ENCODE measurements around the gene ARHGAP24. TPM values are rescaled to one million over a fixed set of nuclear protein-coding genes. Genes with fewer than 3 reads are reported as not detected.

Gene ARHGAP24
- total RNA-seq, 4 donors from 2014 or later: 41.6 to 71.2 (median 62.0) TPM

- Histone ChIP-seq H3K27ac (no peak overlapping the region), H3K4me3 (no peak overlapping the region), H3K27me3 (no peaks in the 10 kb centered on the region), H3K4me1 (peaks cover 0 to 13% (median 0%) of the 10 kb centered on the region in 4 donors), H3K9me3 (no peaks in the 10 kb centered on the region), H3K36me3 (no peaks in the 10 kb centered on the region)
- 92 to 93% methylated on average over 5 of the region's 5 CpGs for WGBS, 2 donors
- TF ChIP-seq POLR2A (IDR thresholded peaks at IDR 0.05) (no peak), EP300 (IDR thresholded peaks at IDR 0.05) (no peak)
- TF ChIP-seq, protein P1, sequence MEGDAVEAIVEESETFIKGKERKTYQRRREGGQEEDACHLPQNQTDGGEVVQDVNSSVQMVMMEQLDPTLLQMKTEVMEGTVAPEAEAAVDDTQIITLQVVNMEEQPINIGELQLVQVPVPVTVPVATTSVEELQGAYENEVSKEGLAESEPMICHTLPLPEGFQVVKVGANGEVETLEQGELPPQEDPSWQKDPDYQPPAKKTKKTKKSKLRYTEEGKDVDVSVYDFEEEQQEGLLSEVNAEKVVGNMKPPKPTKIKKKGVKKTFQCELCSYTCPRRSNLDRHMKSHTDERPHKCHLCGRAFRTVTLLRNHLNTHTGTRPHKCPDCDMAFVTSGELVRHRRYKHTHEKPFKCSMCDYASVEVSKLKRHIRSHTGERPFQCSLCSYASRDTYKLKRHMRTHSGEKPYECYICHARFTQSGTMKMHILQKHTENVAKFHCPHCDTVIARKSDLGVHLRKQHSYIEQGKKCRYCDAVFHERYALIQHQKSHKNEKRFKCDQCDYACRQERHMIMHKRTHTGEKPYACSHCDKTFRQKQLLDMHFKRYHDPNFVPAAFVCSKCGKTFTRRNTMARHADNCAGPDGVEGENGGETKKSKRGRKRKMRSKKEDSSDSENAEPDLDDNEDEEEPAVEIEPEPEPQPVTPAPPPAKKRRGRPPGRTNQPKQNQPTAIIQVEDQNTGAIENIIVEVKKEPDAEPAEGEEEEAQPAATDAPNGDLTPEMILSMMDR (IDR thresholded peaks at IDR 0.05): no peak
- DNase-seq (ENCODE audit: low spot score in 2 of 2): no peak
Observed at GRCh38 chr4:85520765-85521749, 46.1 kb downstream of the ARHGAP24 start.

GRCh38 chr4:85522277-85522676 lies 47.3 kb downstream of the ARHGAP24 start:
- H3K4me3 ChIP-seq: no peak overlapping the region
- H3K9me3 ChIP-seq: no peaks in the 10 kb centered on the region
- DNase-seq (ENCODE audit: low spot score in 2 of 2): no peak
- no peaks in the 10 kb centered on the region for H3K36me3 ChIP-seq
- no peaks in the 10 kb centered on the region for H3K27me3 ChIP-seq
- no peak overlapping the region for H3K27ac ChIP-seq
- TF ChIP-seq, protein P1 (IDR thresholded peaks at IDR 0.05): no peak
- TF ChIP-seq POLR2A (IDR thresholded peaks at IDR 0.05): no peak
- TF ChIP-seq EP300 (IDR thresholded peaks at IDR 0.05): no peak
- peaks cover 0 to 7% (median 0%) of the 10 kb centered on the region in 4 donors for H3K4me1 ChIP-seq

DNA sequence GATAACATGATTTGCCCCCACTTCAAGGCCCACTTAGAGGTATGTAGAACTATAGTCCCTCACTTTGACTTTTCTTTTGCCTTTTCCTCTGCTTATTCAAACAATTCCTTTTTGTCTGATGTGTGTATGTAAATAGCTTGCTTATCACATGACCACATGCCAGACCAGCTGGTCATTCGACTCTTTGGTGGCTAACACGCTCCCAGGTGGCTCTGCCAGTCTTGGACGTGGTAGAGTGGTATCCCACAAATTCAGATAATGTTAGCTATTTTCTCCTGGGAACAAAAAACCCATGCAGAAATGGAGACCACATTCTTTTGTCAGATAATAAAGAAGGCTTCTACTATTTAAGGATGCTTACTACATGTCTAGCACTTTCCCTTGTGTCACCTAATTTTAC lies 47.9 kb downstream of the ARHGAP24 start:
- no peaks in the 10 kb centered on the region for H3K36me3 ChIP-seq
- TF ChIP-seq POLR2A (IDR thresholded peaks at IDR 0.05): no peak
- TF ChIP-seq, protein P1 (IDR thresholded peaks at IDR 0.05): no peak
- no peak for TF ChIP-seq EP300 (IDR thresholded peaks at IDR 0.05)
- H3K27me3 ChIP-seq: no peaks in the 10 kb centered on the region
- H3K4me3 ChIP-seq: no peak overlapping the region
- WGBS, 2 donors: 65% methylated on average over 3 of the region's 3 CpGs
- H3K27ac ChIP-seq: no peak overlapping the region
- peaks cover 0 to 7% (median 0%) of the 10 kb centered on the region in 4 donors for H3K4me1 ChIP-seq
- DNase-seq (ENCODE audit: low spot score in 2 of 2): no peak
- H3K9me3 ChIP-seq: no peaks in the 10 kb centered on the region

GRCh38 chr4:85527815-85528214 lies 52.9 kb downstream of the ARHGAP24 start:
- DNase-seq (ENCODE audit: low spot score in 2 of 2): no peak
- peaks cover 0 to 14% (median 0%) of the 10 kb centered on the region in 4 donors for H3K4me1 ChIP-seq
- no peak overlapping the region for H3K4me3 ChIP-seq
- WGBS, 2 donors: 53 to 58% methylated on average over 2 of the region's 2 CpGs
- no peak overlapping the region for H3K27ac ChIP-seq
- H3K27me3 ChIP-seq: no peaks in the 10 kb centered on the region
- no peak for TF ChIP-seq EP300 (IDR thresholded peaks at IDR 0.05)
- TF ChIP-seq, protein P1 (IDR thresholded peaks at IDR 0.05): no peak
- TF ChIP-seq POLR2A (IDR thresholded peaks at IDR 0.05): no peak
- no peaks in the 10 kb centered on the region for H3K36me3 ChIP-seq
- no peaks in the 10 kb centered on the region for H3K9me3 ChIP-seq
